ENCODE data around the gene F2R.

DNA sequence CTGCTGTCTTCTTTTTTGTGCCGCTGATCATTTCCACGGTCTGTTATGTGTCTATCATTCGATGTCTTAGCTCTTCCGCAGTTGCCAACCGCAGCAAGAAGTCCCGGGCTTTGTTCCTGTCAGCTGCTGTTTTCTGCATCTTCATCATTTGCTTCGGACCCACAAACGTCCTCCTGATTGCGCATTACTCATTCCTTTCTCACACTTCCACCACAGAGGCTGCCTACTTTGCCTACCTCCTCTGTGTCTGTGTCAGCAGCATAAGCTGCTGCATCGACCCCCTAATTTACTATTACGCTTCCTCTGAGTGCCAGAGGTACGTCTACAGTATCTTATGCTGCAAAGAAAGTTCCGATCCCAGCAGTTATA is 17.1 kb downstream of the F2R start:
- TF ChIP-seq, protein P1, sequence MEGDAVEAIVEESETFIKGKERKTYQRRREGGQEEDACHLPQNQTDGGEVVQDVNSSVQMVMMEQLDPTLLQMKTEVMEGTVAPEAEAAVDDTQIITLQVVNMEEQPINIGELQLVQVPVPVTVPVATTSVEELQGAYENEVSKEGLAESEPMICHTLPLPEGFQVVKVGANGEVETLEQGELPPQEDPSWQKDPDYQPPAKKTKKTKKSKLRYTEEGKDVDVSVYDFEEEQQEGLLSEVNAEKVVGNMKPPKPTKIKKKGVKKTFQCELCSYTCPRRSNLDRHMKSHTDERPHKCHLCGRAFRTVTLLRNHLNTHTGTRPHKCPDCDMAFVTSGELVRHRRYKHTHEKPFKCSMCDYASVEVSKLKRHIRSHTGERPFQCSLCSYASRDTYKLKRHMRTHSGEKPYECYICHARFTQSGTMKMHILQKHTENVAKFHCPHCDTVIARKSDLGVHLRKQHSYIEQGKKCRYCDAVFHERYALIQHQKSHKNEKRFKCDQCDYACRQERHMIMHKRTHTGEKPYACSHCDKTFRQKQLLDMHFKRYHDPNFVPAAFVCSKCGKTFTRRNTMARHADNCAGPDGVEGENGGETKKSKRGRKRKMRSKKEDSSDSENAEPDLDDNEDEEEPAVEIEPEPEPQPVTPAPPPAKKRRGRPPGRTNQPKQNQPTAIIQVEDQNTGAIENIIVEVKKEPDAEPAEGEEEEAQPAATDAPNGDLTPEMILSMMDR (conservative IDR thresholded peaks at IDR 0.05; ENCODE audit: low read depth, low read length) = no peak
- TF ChIP-seq FOS (IDR thresholded peaks at IDR 0.05; ENCODE audit: low read depth, low read length) = no peak

Measured in IMR-90 (cell line).